HCT116 (cell line): ENCODE measurements around the gene SOCS3. TPM values are rescaled to one million over a fixed set of nuclear protein-coding genes. Genes with fewer than 3 reads are reported as not detected.

ENCODE experiments used
- ATAC-seq: fragments of 200-7000 bp; cut with Tn5 transposase; 2 replicates; pipeline ENCODE4 v1.9.1; 2020; ENCODE audit warnings: mild to moderate bottlenecking, moderate library complexity
- BruUV-seq: library from RNA; stranded (reverse); fragments of 400-500 nt; replicated peaks from 2 replicates; lab custom pipeline; 2021; lab: Mats Ljungman, UMichigan
- CTCF ChIA-PET: fragments of 300-600 bp; sonication (Branson Sonifier 250); formaldehyde crosslinking; loops from one replicate; lab custom pipeline; 2021; ENCODE audit warnings: antibody characterized with exemption; lab: Charles Lee
- POLR2A ChIA-PET: fragments of 300-600, 350-600 bp; sonication (Branson Sonifier 250); formaldehyde crosslinking; loops from one replicate; lab custom pipeline; 2021; ENCODE audit warnings: antibody characterized with exemption; lab: Charles Lee
- RAD21 ChIA-PET, 2 experiments: fragments of 300-600 bp; sonication (Branson Sonifier 250); formaldehyde crosslinking; loops; one replicate each; lab custom pipeline; 2023; ENCODE audit warnings: low total read pairs in 2 of 2; ENCODE audit not compliant: uncharacterized antibody in 2 of 2, unreplicated experiment in 2 of 2, low non-redundant PET in 1 of 2; lab: Charles Lee
- DNase-seq: peaks from one replicate; pipeline ENCODE4 v3.0.0-alpha.2; 2010; ENCODE audit warnings: low read depth, low spot score
- H2AFZ ChIP-seq: fragments of 200-600 bp; shearing (Covaris generic), sonication (generic); 2 replicates; pipeline ENCODE4 v1.6.1; 2017; ENCODE audit warnings: low read depth, mixed run types, mixed read lengths, antibody characterized with exemption, low read length; ENCODE audit not compliant: poor library complexity, severe bottlenecking
- H3K27ac ChIP-seq: 2 replicates; pipeline ENCODE4 v1.5.1; 2012; ENCODE audit warnings: low read depth, low read length
- H3K27me3 ChIP-seq: fragments of 200-600 bp; sonication (generic); 2 replicates; pipeline ENCODE4 v1.6.1; 2016; ENCODE audit warnings: mixed run types, low read length, mixed read lengths; ENCODE audit not compliant: insufficient read depth
- H3K36me3 ChIP-seq, 2 experiments: fragments of 200-500 bp in 1 of 2; fragments of 200-600 bp in 1 of 2; sonication (Bioruptor generic) in 1 of 2; sonication (generic) in 1 of 2; 2 replicates each; pipeline versions ENCODE4 v1.5.1 to v1.6.1; 2014 to 2016; ENCODE audit warnings: low read length in 2 of 2, inconsistent platforms in 1 of 2, mixed read lengths in 1 of 2, mixed run types in 1 of 2; ENCODE audit not compliant: insufficient read depth in 2 of 2, control insufficient read depth in 1 of 2
- H3K4me1 ChIP-seq, 2 experiments: fragments of 200-600 bp in 1 of 2; sonication (generic) in 1 of 2; 2 replicates each; pipeline versions ENCODE4 v1.5.1 to v1.6.1; 2012 to 2017; ENCODE audit warnings: low read length in 2 of 2, inconsistent platforms in 1 of 2, mild to moderate bottlenecking in 1 of 2, mixed read lengths in 1 of 2, mixed run types in 1 of 2, moderate library complexity in 1 of 2; ENCODE audit not compliant: insufficient read depth in 2 of 2, control insufficient read depth in 1 of 2
- H3K4me2 ChIP-seq: fragments of 200-600 bp; sonication (generic); 2 replicates; pipeline ENCODE4 v1.6.1; 2017; ENCODE audit warnings: mixed run types, low read length, mixed read lengths
- H3K4me3 ChIP-seq, 2 experiments: fragments of 200-600 bp in 1 of 2; sonication (generic) in 1 of 2; replicated peaks in 1 of 2; 2 replicates each; pipeline ENCODE4 v1.5.1; 2011 to 2016; ENCODE audit warnings: low read length in 2 of 2, control low read depth in 1 of 2, low read depth in 1 of 2, mild to moderate bottlenecking in 1 of 2, mixed read lengths in 1 of 2, mixed run types in 1 of 2
- H3K79me2 ChIP-seq: fragments of 200-600 bp; sonication (generic); 2 replicates; pipeline ENCODE4 v1.6.1; 2017; ENCODE audit warnings: mild to moderate bottlenecking, mixed run types, low read length, moderate library complexity, mixed read lengths; ENCODE audit not compliant: insufficient read depth
- H3K9ac ChIP-seq: fragments of 200-600 bp; sonication (generic); 2 replicates; pipeline ENCODE4 v1.6.1; 2016; ENCODE audit warnings: low read length, mixed read lengths
- H3K9me2 ChIP-seq: fragments of 200-600 bp; sonication (generic), shearing (Covaris generic); 2 replicates; pipeline ENCODE4 v1.6.1; 2017; ENCODE audit warnings: mixed run types, mild to moderate bottlenecking, moderate library complexity; ENCODE audit not compliant: insufficient read depth
- H3K9me3 ChIP-seq, 2 experiments: fragments of 200-500 bp in 1 of 2; fragments of 200-600 bp in 1 of 2; sonication (Bioruptor generic) in 1 of 2; sonication (generic) in 1 of 2; 2 replicates each; pipeline ENCODE4 v1.6.1; 2014 to 2017; ENCODE audit warnings: low read length in 2 of 2, mixed read lengths in 2 of 2, inconsistent platforms in 1 of 2, low read depth in 1 of 2, mild to moderate bottlenecking in 1 of 2, mixed run types in 1 of 2, moderate library complexity in 1 of 2; ENCODE audit not compliant: control insufficient read depth in 1 of 2, insufficient read depth in 1 of 2
- H4K20me1 ChIP-seq: fragments of 200-600 bp; sonication (generic), shearing (Covaris generic); 2 replicates; pipeline ENCODE4 v1.6.1; 2017; ENCODE audit warnings: mixed run types, mild to moderate bottlenecking, moderate library complexity; ENCODE audit not compliant: insufficient read depth
- CBX3 ChIP-seq: IDR thresholded peaks from 2 replicates; pipeline ENCODE4 v1.6.1; 2012; ENCODE audit warnings: low read depth
- CTCF ChIP-seq, 3 experiments: fragments of 200-600 bp in 1 of 3; sonication (generic) in 1 of 3; IDR thresholded peaks in 2 of 3; conservative IDR thresholded peaks in 1 of 3; 2 replicates each; pipeline ENCODE4 v1.5.1; 2012 to 2017; ENCODE audit warnings: low read depth in 2 of 3, low read length in 2 of 3, antibody characterized with exemption in 1 of 3, borderline replicate concordance in 1 of 3, control low read depth in 1 of 3, mild to moderate bottlenecking in 1 of 3, mixed read lengths in 1 of 3, mixed run types in 1 of 3, moderate library complexity in 1 of 3; ENCODE audit not compliant: insufficient read depth in 1 of 3
- ELF1 ChIP-seq: IDR thresholded peaks from 2 replicates; pipeline ENCODE4 v1.6.1; 2012; ENCODE audit warnings: low read depth, borderline replicate concordance
- EZH2 ChIP-seq: fragments of 200-600 bp; sonication (generic); IDR thresholded peaks from 2 replicates; pipeline ENCODE4 v1.6.1; 2017; ENCODE audit warnings: antibody characterized with exemption, mixed run types
- FOSL1 ChIP-seq: IDR thresholded peaks from 2 replicates; pipeline ENCODE4 v1.6.1; 2012; ENCODE audit warnings: low read depth
- JUND ChIP-seq: IDR thresholded peaks from 2 replicates; pipeline ENCODE4 v1.6.1; 2012
- SP1 ChIP-seq: IDR thresholded peaks from 2 replicates; pipeline ENCODE4 v1.6.1; 2012; ENCODE audit warnings: low read depth
- SRF ChIP-seq: IDR thresholded peaks from 2 replicates; pipeline ENCODE4 v1.6.1; 2012; ENCODE audit warnings: low read depth
- ZFX ChIP-seq: fragments of 450-650 bp; IDR thresholded peaks from 2 replicates; pipeline ENCODE4 v1.6.1; 2017
- ZNF274 ChIP-seq: fragments of 200-500 bp; sonication (Bioruptor generic); IDR thresholded peaks from 2 replicates; pipeline ENCODE4 v1.6.1; 2014; ENCODE audit warnings: mild to moderate bottlenecking, low read depth, low read length, inconsistent platforms
- intact Hi-C: fragments of 100-400 bp; cut with micrococcal nuclease; formaldehyde crosslinking; loops from 2 replicates; pipeline ENCODE4 v1.10.0; 2022
- total RNA-seq: library from RNA; stranded (reverse); gene quantifications from one replicate; pipeline ENCODE4 v1.2.1, GENCODE V29; 2021; ENCODE audit not compliant: unreplicated experiment
- TF ChIP-seq, protein P1 (sequence below): IDR thresholded peaks from 2 replicates; pipeline ENCODE4 v1.6.1; 2012
- TF ChIP-seq, protein P2 (sequence below): IDR thresholded peaks from 2 replicates; pipeline ENCODE4 v1.6.1; 2012

The SOCS3 gene
- total RNA-seq, 1 experiment from 2014 or later, result 26.7 TPM

GRCh38 chr17:78342449-78343186 lies 17.3 kb downstream of the SOCS3 start:
- Histone ChIP-seq H2AFZ (no peak overlapping the region), H3K4me2 (peak overlapping the region; percentile 94), H3K36me3 (no peaks in the 10 kb centered on the region), H3K9me2 (no peaks in the 10 kb centered on the region), H3K27ac (peak overlapping the region; percentile 98), H3K9ac (peak overlapping the region; percentile 78), H3K4me1 (peaks cover 54 to 97% of the 10 kb centered on the region in 2 experiments), H3K79me2 (no peaks in the 10 kb centered on the region), H3K9me3 (no peaks in the 10 kb centered on the region), H3K4me3 (peak overlapping the region; percentile 42 to 62), H3K27me3 (no peaks in the 10 kb centered on the region), H4K20me1 (no peaks in the 10 kb centered on the region)
- ChIA-PET RAD21 (interaction anchor here in 1 of 2 experiments (1.0 to 1.3 kb wide), 2 partner anchors 19 to 54 kb away, joined by 3 read pairs; no protein-coding TSS in a partner anchor), CTCF (interaction anchor here (1.2 to 2.4 kb wide), 4 partner anchors 8 to 92 kb away, joined by 5 to 13 read pairs (median 5); partner anchors contain the start of gene SOCS3), POLR2A (interaction anchor here (1.0 to 2.3 kb wide), 7 partner anchors 8 to 41 kb away, joined by 3 to 14 read pairs (median 4); partner anchors contain the start of gene SOCS3)
- BruUV-seq, result TSS peak; percentile 40
- intact Hi-C loops, result loop anchor here (1.0 to 2.0 kb wide), 2 partner anchors 18 to 28 kb away; partner anchors contain the start of gene SOCS3
- DNase-seq, result peak; percentile 65
- ATAC-seq, result peak; percentile 55
- TF ChIP-seq CTCF (IDR thresholded peaks at IDR 0.05 in 2 of 3, conservative IDR thresholded peaks at IDR 0.05 in 1 of 3; ENCODE audit: borderline replicate concordance in 1 of 3, insufficient read depth in 1 of 3, low read depth in 2 of 3, low read length in 2 of 3), result no peak
- TF ChIP-seq, protein P1, sequence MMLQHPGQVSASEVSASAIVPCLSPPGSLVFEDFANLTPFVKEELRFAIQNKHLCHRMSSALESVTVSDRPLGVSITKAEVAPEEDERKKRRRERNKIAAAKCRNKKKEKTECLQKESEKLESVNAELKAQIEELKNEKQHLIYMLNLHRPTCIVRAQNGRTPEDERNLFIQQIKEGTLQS, result no peak
- TF ChIP-seq ZNF274, result no peak
- TF ChIP-seq EZH2, result no peak
- TF ChIP-seq JUND, result peak; percentile 69; the same call in 1 of the 2 replicates
- peak; percentile 10; the same call in 1 of the 2 replicates for TF ChIP-seq SP1
- no peak for TF ChIP-seq SRF
- TF ChIP-seq CBX3, result no peak
- peak; percentile 64 for TF ChIP-seq FOSL1
- TF ChIP-seq, protein P2, sequence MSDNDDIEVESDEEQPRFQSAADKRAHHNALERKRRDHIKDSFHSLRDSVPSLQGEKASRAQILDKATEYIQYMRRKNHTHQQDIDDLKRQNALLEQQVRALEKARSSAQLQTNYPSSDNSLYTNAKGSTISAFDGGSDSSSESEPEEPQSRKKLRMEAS, result peak; percentile 28
- no peak for TF ChIP-seq ELF1
- peak; percentile 4; the same call in 1 of the 2 replicates for TF ChIP-seq ZFX
